ENCODE results near the gene LRRN4CL.

LRRN4CL gene

DNA sequence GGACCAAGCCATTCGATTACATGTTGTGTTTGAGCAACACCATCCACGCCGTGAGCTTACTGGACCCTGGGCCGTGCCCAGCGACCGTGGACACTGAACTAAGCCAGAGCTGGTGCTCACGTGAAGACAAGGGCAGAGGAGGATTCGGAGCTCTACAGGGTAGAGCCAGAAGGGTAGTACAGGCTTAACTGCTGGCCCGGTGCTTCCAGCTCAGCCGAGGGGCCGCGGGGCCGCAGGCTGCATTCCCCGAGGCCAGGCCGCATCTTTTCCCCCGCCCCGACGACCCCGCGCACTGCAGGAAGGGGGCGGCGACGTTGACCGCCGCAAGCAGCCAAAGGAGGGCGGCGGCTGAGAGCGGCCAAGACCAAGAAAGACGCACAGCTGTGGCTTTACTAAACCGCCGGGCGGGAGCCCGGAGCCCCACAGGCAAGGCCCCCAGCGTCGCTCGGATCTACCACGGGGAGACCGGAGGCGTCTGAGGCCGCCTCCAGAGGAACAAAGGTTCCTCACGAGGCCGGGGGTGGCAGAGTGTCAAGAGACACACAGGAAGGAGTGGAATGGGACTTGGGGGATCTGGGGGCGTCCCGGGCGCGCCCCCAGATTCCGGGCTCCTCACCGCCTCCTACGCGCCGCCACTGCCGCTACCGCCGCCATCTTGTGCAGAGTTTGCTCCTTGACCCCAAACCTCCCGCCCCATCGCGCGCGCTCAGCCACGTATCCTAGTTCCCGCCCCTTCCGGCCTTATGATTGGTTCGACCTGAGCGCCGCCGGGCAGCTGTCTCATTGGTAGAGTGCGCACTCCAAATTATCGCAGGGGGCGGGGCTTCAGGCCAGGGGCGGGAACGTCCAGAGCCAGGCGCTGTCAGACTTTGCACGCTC, 43.1 kb downstream of the LRRN4CL start, which contains the start of gene GANAB:
Gene GANAB, minus strand, starts transcription at position 668 of the 879 bp plus-strand sequence. Its CDS starts 14 bp downstream, at position 654.
- DNase-seq = peak; percentile 84

DNA sequence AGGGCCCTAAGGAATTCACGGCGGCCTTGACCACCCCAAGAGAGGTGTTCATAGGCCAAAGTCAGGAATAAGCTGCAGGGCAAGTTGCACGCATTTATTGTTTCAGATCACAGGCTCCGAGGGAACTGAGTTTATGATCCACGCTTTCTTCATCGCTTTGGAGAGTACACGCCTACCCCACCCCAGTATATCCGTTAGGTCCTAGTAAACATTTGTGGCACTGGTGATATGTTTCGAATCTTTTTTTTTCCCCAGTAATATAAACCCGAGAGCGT, 43.7 kb downstream of the LRRN4CL start:
- no peak for DNase-seq

DNA sequence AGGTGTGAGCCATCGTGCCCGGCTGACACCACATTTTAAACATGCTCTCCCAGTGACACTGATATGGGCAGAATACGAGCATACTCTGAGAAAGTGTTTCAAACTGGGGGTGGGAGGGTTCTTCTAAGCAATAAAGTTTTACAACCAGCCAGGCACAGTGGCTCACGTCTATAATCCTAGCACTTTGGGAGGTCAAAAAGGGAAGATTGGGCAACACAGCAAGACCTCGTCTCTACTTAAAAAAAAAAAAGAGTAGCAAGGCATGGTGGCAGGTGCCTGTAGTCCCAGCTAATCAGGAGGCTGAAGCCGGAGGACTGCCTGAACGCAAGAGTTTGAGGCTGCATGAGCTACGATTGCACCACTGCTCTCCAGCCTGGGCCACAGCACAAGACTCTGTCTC, 45.1 kb downstream of the LRRN4CL start:
- DNase-seq = no peak

Data from SIG-M5 (cell line).